HG03039 (cell line): ENCODE measurements around the gene LRRC74A.

Experiments
- ATAC-seq: cut with Tn5 transposase; IDR thresholded peaks from one replicate; pipeline ENCODE4 v1.9.1; 2021; ENCODE audit warnings: mild to moderate bottlenecking, moderate library complexity; ENCODE audit not compliant: unreplicated experiment

Gene LRRC74A

DNA sequence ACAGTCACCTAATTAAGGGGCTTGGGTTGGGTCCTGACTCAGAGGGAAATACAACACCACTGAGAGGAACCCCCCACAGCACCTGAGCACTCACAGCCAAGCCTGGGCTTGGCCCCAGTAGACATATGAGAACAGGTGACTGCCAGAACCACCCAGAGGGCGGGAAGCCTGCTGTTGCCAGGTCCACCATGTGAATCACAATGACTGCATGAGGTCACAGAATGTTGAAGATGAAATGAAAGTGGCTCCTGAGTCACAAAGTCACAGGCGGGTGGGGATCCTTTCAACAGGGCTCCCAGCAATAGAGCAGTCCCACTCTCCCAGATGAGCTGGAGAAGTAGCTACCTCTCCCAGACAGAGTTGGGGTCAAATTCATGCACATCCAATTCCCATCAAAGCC lies at the start of gene LRRC74A:
Gene LRRC74A (plus strand): TSS at position 287 of the 400 bp plus-strand sequence. CDS start 290 bp downstream, outside the sequence.
- ATAC-seq: no peak

GRCh38 chr14:76776428-76777251 lies 49.6 kb upstream of the LRRC74A start:
- no peak for ATAC-seq

DNA sequence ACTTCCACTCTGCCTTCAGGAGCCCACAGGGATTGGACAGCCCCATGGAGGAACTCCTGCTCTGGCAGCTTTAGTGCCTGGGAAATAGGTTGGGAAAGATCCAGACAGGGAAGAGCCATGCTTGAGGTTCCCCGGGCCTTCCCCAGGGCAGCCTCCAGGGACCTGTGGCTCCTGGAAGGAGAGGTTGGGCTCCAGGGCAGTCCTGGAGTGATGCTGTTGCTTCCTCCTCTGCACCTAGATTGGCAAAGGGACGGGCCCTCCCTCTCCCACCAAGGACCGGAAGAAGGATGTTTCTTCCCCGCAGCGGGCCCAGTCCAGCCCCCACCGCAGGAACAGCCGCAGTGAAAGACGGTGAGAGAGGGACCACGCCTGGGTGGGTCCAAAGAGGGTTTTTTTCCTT lies 48.5 kb upstream of the LRRC74A start:
- ATAC-seq: no peak

- no peak for ATAC-seq
These were observed 47.5 kb upstream of the LRRC74A start for GRCh38 chr14:76778546-76779215.

- ATAC-seq: no peak
These were observed 46.8 kb upstream of the LRRC74A start for GRCh38 chr14:76779221-76780057.

DNA sequence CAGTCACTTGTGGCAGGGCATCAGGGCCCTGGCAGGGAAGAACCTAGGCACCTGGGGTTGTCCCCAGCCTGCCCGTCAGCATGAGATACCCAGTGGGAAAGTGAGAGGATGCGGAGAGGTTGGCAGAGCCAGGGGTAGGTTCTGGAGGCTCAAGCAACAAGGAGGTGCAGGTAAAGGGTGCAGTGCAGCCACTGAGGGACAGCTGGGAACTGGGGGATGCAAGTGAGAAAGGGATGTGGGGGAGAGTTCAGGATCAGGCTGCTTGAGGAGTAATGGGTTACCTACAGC lies 46.2 kb upstream of the LRRC74A start:
- no peak for ATAC-seq

- ATAC-seq: no peak
These were observed 45.8 kb upstream of the LRRC74A start for GRCh38 chr14:76780360-76780759.

DNA sequence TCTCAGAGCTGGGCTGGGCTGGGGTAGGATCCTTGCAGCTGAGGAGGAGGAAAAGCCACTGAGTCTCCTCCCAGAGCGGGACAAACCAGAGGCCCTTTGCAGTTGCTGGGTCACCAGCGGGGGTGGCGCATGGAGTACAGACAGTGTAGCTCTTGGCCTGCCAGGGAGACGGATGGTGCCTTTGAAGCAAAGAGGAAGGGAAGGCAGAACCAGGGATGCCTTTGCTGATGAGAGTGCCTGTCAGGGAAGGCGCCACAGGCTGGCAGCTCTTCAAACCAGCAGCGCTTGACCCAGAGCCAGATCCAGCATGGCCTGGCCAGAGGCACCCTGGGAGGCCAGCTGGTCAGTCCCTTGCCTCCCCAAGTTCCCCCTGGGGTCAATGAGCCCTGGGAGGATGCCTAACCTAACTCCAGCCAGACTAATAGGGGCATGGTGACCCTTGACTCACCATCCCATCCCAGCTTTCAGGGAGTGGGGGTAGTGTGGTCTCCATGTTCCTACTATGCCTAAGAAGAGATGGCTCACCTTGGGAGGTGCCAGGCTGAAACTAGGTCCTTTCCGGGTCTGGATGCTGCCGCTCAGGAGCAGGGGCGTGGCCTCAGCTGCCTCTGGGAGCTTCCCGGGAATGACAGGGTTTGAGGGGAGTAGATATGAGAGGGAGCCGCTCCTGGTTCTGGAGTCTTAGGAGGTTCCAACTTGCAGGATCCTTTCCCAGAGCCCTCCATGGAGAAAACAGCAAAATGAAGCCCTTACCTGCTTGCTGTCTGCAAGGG lies 45.1 kb upstream of the LRRC74A start:
- ATAC-seq: no peak

GRCh38 chr14:76781648-76782051 lies 44.6 kb upstream of the LRRC74A start:
- ATAC-seq: no peak

- no peak for ATAC-seq
These were observed 43.9 kb upstream of the LRRC74A start for GRCh38 chr14:76782115-76782884.

DNA sequence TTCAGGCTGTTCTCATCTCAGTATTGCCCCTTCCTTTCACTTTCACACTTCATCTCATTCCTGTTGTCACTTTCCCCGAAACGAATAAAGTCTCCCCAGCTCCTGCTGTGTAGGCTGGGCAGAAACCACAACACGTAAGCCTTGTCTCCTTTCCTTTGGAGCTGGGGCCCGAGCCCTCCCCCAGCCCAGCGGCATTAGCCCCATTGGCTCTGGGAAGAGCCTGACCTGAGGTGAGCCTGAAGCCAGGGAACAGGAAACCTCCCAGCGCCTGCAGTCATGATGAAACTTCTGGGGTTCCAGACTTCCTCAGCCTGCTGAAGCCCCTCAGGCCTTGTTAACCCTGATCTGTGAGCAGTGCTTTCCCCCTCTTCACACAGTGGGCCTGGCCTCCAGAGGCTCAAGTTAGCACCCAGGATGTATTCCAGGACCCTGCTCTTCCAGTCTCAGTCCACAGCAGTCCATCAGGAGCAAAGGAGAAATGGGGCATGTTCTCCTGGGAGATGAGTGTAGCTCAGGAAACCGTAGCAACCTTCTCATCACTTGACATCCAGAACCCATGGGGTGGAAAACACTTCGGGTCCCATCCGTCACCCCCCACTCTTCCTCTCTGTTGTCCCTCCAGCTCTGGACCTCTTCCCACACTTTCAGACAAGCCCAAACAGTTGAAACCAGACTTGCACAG lies 43.2 kb upstream of the LRRC74A start:
- ATAC-seq: no peak

DNA sequence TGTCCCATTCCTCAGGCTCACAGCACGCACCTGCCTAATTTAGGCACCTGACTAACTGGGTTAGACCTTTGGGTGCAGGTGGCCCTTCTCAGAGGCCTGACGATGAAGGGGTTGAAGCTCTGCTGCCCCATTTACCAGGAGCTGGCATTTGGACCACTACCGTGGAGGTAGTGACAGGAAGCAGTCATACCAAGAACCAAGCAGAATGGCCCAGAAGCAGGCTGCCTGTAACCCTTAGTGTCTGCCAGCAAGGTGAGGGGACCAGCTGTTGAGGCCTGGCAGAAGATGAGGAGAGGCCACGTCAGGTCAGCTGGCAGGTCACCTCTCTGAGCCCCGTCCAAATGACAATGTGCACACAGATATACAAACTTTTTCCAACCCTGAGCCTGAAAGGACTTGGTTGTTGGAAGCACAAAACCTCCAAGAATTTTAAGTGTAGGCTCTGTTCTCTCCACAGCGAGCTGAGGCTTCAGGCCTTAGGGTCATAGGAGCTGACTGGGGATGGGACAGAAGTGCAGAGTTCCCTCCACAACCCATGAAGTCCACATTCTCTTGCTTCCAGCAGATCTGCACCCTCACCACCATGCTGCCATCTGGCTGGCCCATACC lies 41.8 kb upstream of the LRRC74A start:
- no peak for ATAC-seq

DNA sequence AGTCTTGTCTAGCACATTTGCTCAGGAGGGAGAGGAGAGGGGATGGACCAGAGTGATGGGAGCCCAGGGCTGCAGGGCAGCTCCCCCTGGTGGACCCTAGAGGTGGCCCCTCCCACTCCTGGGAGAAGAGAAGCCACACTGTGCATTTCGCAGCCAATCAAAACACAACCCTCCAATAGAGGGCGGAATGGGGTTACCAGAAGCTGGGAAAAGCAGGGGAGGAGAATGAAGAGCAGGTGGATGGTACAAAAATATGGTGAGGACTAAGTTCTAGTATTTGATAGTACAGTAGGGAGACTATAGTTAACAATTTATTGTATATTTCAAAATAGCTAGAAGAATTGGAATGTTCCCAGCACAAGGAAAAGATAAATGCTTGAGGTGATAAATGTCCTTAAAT lies 41.3 kb upstream of the LRRC74A start:
- no peak for ATAC-seq

DNA sequence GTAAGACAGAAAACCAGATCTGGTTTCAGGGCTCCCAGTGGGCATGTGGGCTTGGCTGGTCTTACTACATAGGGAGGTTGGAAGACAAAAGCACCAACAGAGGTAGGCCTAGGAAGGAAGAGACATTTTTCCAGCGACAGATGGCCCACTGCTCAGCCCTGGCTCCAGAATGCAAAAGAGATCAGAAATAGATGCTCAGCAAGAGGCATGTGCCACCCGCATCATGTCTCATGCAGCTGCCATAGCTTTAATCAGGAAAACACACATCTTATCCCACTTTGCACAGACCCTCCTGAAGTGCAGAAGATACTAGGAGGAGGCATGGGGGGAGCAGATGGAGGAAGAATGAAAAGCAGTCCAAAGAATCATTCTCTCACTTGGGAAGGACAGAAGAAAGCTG lies 39.6 kb upstream of the LRRC74A start:
- no peak for ATAC-seq

- ATAC-seq: no peak
These were observed 33.8 kb upstream of the LRRC74A start for GRCh38 chr14:76792422-76792821.

DNA sequence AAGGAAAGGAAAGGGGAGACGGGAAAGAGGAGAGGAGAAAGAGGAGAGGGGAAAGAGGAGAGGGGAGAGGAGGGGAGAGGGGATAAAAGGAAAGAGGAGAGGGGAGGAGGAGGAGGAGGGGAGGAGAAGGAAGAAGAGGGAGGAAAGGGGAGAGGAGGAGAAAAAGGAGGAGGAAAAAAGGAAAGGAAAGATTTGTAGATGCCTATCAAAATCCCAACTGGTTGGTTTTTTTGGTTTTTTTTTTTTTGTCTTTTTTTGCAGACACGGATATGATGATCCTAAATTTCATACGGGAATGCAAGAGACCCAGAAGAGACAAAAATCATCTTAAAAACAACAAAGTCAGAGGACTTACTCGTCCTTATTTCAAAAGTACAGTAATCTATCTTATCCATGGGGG lies 32.9 kb upstream of the LRRC74A start:
- no peak for ATAC-seq

- no peak for ATAC-seq
These were observed 32.3 kb upstream of the LRRC74A start for GRCh38 chr14:76793956-76794355.

DNA sequence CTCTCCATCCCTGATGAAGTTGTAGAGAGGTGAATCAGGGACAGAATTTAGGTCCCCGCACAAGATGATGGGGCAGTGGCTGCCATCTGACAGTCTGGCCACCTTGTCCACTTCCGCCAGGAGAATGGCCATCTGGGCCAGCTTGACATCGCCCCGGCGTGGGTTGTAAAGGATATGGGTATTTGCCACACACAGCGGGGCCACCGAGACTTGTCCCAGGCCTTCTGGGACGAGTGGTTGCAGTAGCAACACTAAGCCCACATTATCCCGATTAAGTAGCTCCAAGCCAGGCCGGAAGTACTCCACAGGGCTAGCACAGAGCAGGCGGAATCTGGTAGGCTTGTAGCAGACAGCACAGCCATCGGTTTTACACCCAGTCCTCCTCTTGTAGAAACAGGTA lies 19.8 kb upstream of the LRRC74A start:
- ATAC-seq: no peak

DNA sequence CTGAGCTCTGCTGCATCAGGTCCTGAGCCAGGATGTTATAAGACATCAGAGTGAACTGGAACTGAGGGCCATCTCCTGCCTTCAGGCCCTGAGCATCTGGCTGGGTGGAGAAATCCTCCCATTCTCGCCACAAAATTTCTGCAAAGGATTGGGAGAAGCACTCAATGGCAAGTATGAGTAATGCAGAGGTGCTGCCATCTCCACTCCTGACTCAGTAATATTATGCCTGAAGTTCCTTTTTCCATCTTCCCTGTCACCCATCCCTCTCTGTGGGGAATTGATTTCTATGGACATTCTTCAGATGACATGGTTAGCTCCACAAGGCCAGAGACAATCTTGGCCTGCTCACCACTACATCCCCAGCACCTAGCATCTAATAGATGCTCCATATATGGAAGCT lies 18.2 kb upstream of the LRRC74A start:
- ATAC-seq: no peak
